GM23248 (cell line): ENCODE data around the gene ATG9B.

Experiments used
- EZH2 ChIP-seq: fragments of 200-600 bp; sonication (generic); IDR thresholded peaks from 2 replicates; pipeline ENCODE4 v1.6.1; 2018; ENCODE audit warnings: antibody characterized with exemption, mild to moderate bottlenecking; ENCODE audit not compliant: insufficient read depth, poor library complexity, severe bottlenecking
- EZH2phosphoT487 ChIP-seq: fragments of 200-600 bp; sonication (generic); IDR thresholded peaks from 2 replicates; pipeline ENCODE4 v1.6.1; 2018; ENCODE audit warnings: antibody characterized with exemption, moderate library complexity, mild to moderate bottlenecking, low read depth; ENCODE audit not compliant: insufficient read depth

DNA sequence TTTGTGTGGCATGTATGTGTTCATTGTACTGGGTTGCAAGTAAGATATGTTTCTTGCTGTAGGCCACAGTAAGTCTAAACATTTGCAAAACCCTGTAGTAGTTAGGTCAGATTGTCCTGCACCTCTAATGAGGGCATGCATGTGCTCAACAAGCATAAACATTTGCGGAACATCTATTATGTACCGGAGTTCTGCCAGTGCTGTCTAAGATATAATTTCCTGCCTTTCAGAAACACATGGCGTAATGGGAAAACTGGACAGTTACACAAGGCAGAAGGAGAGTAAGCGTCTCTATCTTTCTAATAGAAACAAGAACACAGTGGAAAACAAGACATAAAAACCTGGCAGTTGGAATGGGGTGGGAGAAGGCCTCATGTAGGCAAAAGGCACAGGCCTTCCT lies 6.7 kb upstream of the ATG9B start:
- no peak for TF ChIP-seq EZH2
- TF ChIP-seq EZH2phosphoT487, result no peak
